Lower leg skin (tissue), 3 donors: ENCODE measurements around the gene FOXP1.

Source experiments
- POLR2A ChIP-seq, 2 donors: fragments of 450-650 bp; IDR thresholded peaks; one replicate each; pipeline ENCODE4 v1.6.1; 2016 to 2017; ENCODE audit warnings: antibody characterized with exemption in 2 of 2, mild to moderate bottlenecking in 1 of 2, moderate library complexity in 1 of 2
- TF ChIP-seq, protein P1 (sequence below), 3 donors: fragments of 450-650 bp; IDR thresholded peaks; one replicate each; pipeline ENCODE4 v1.5.1; 2016; ENCODE audit warnings: antibody characterized with exemption in 3 of 3, mild to moderate bottlenecking in 3 of 3, moderate library complexity in 2 of 3

DNA sequence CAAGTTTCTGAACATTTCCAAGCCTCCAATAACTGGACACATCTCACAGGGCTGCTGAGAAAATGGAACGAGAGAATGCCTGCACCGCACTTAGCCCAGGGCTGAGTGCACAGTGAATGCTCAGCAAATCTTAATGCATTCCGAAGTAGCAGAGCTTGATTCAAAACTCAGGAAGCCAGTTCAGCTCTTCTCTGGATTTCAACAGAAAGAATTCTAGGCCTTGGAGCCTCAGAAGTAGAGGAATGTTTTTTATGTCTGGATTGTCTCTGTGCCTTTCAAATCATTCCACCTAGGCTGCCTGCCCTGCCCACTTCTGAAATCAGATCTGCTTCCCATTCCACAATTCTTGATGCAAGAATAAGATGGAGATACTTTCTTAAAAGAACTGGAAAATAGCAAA is 9.6 kb upstream of the FOXP1 start:
- TF ChIP-seq, protein P1, sequence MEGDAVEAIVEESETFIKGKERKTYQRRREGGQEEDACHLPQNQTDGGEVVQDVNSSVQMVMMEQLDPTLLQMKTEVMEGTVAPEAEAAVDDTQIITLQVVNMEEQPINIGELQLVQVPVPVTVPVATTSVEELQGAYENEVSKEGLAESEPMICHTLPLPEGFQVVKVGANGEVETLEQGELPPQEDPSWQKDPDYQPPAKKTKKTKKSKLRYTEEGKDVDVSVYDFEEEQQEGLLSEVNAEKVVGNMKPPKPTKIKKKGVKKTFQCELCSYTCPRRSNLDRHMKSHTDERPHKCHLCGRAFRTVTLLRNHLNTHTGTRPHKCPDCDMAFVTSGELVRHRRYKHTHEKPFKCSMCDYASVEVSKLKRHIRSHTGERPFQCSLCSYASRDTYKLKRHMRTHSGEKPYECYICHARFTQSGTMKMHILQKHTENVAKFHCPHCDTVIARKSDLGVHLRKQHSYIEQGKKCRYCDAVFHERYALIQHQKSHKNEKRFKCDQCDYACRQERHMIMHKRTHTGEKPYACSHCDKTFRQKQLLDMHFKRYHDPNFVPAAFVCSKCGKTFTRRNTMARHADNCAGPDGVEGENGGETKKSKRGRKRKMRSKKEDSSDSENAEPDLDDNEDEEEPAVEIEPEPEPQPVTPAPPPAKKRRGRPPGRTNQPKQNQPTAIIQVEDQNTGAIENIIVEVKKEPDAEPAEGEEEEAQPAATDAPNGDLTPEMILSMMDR (IDR thresholded peaks at IDR 0.05): no peak
- no peak for TF ChIP-seq POLR2A (IDR thresholded peaks at IDR 0.05)
